Right lobe of liver (tissue), 6 donors: Measurements from ENCODE around the gene TMX4. TPM values are rescaled to one million over a fixed set of nuclear protein-coding genes. Genes with fewer than 3 reads are reported as not detected.

Experiments
- ATAC-seq, 4 donors: fragments of 200-7000 bp; cut with Tn5 transposase; one replicate each; pipeline ENCODE4 v1.9.1; 2020; ENCODE audit warnings: mild to moderate bottlenecking in 4 of 4, moderate library complexity in 4 of 4
- DNase-seq, 3 donors: peaks; one replicate each; pipeline ENCODE4 v3.0.0-alpha.2; 2020
- H3K27ac ChIP-seq, 3 donors: fragments of 200-600 bp; one replicate each; pipeline ENCODE4 v1.8.0; 2022
- H3K27me3 ChIP-seq, 2 donors: fragments of 200-600 bp; one replicate each; pipeline ENCODE4 v1.8.0; 2022
- H3K36me3 ChIP-seq, 4 donors: fragments of 200-600 bp; sonication (generic) in 1 of 4; one replicate each; pipeline versions ENCODE4 v1.5.1 to v1.8.0; 2017 to 2022; ENCODE audit warnings: control low read depth in 1 of 4
- H3K4me1 ChIP-seq, 4 donors: fragments of 200-600 bp; sonication (generic) in 1 of 4; one replicate each; pipeline versions ENCODE4 v1.5.1 to v1.8.0; 2017 to 2022; ENCODE audit warnings: control low read depth in 1 of 4
- H3K4me3 ChIP-seq, 3 donors: fragments of 200-600 bp; one replicate each; pipeline ENCODE4 v1.8.0; 2022
- H3K9me3 ChIP-seq, 4 donors: fragments of 200-600 bp; sonication (generic) in 1 of 4; one replicate each; pipeline versions ENCODE4 v1.5.1 to v1.8.0; 2017 to 2022; ENCODE audit warnings: control low read depth in 1 of 4
- CTCF ChIP-seq, 4 donors: fragments of 200-600 bp in 3 of 4; fragments of 450-650 bp in 1 of 4; IDR thresholded peaks; one replicate each; pipeline versions ENCODE4 v1.5.1 to v1.8.0; 2016 to 2022; ENCODE audit warnings: antibody characterized with exemption in 4 of 4, mild to moderate bottlenecking in 2 of 4
- POLR2A ChIP-seq: fragments of 450-650 bp; IDR thresholded peaks from one replicate; pipeline ENCODE4 v1.6.1; 2017; ENCODE audit warnings: antibody characterized with exemption, mild to moderate bottlenecking
- WGBS: methylation state at CpG from one replicate; pipeline ENCODE4 v1.1.6; 2018; ENCODE audit warnings: low coverage, low lambda C conversion rate; ENCODE audit not compliant: insufficient coverage; ENCODE audit errors: missing lambda C conversion rate; 5-methylcytosine and 5-hydroxymethylcytosine counted together
- intact Hi-C, 2 donors: fragments of 100-400 bp; cut with DNase I; formaldehyde crosslinking; loops; one replicate each; pipeline versions ENCODE4 v1.11.2 to v1.14.1; 2022
- total RNA-seq, 6 experiments: library from RNA; depleted of rRNA in 2 of 6; stranded (reverse); fragments of >200 nt in 2 of 6; fragmentation: NEBNext Ultra II Directional in 3 of 6; extraction: Animal tissue kit (Norgen Biotek cat#: 25700) in 3 of 6; gene quantifications; one replicate each; pipeline versions ENCODE4 v1.1.0 to v1.2.4, GENCODE V29; 2016 to 2023
- donor health status: DM: no; HTN: yes; CAD: no.
- donor health status: DM: no; HTN: no; CAD: no.
- donor health status: DM: no; HTN: no; CAD: no.
- donor health status: DM: no; HTN: yes; CAD: no.
- donor health status: DM: no; HTN: yes; CAD: no.

Gene TMX4
- total RNA-seq, 6 experiments from 2014 or later: 24.6 to 27.7 (median 25.7) TPM

GRCh38 chr20:7993703-7994102, 25.9 kb downstream of the TMX4 start:
- ATAC-seq (no peak), DNase-seq (no peak)
- no peak overlapping the region for H3K27ac ChIP-seq
- H3K36me3 ChIP-seq: peaks cover 0 to 3% (median 0%) of the 10 kb centered on the region in 4 donors
- H3K4me1 ChIP-seq: peaks cover 0 to 10% (median 3%) of the 10 kb centered on the region in 4 donors
- no peak overlapping the region for H3K4me3 ChIP-seq
- 100% methylated on average over 2 of the region's 2 CpGs for WGBS
- intact Hi-C loops: no loop called here
- H3K27me3 ChIP-seq: no peaks in the 10 kb centered on the region
- no peak for TF ChIP-seq POLR2A
- TF ChIP-seq CTCF (IDR thresholded peaks at IDR 0.05): no peak
- no peaks in the 10 kb centered on the region for H3K9me3 ChIP-seq

- no peak for DNase-seq
- Histone ChIP-seq H3K36me3 (no peaks in the 10 kb centered on the region), H3K4me1 (peaks cover 0 to 12% (median 3%) of the 10 kb centered on the region in 4 donors), H3K27ac (no peak overlapping the region), H3K4me3 (no peak overlapping the region), H3K27me3 (no peaks in the 10 kb centered on the region), H3K9me3 (no peaks in the 10 kb centered on the region)
- TF ChIP-seq CTCF (IDR thresholded peaks at IDR 0.05): no peak
- TF ChIP-seq POLR2A: no peak
- WGBS: 82% methylated on average over 2 of the region's 2 CpGs
- intact Hi-C loops: no loop called here
- ATAC-seq: no peak
These were observed 26.3 kb downstream of the TMX4 start for GRCh38 chr20:7993238-7993637.

GRCh38 chr20:7990385-7990784, 29.2 kb downstream of the TMX4 start:
- TF ChIP-seq CTCF (IDR thresholded peaks at IDR 0.05) (no peak), POLR2A (no peak)
- no peak for ATAC-seq
- Histone ChIP-seq H3K27ac (no peak overlapping the region), H3K4me3 (no peak overlapping the region), H3K36me3 (no peaks in the 10 kb centered on the region), H3K9me3 (no peaks in the 10 kb centered on the region), H3K27me3 (no peaks in the 10 kb centered on the region), H3K4me1 (peaks cover 0 to 12% (median 3%) of the 10 kb centered on the region in 4 donors)
- intact Hi-C loops: no loop called here
- DNase-seq: no peak

GRCh38 chr20:7989379-7989778, 30.2 kb downstream of the TMX4 start:
- Histone ChIP-seq H3K4me3 (no peak overlapping the region), H3K27ac (no peak overlapping the region), H3K36me3 (no peaks in the 10 kb centered on the region), H3K9me3 (no peaks in the 10 kb centered on the region), H3K27me3 (no peaks in the 10 kb centered on the region), H3K4me1 (peaks cover 0 to 12% (median 0%) of the 10 kb centered on the region in 4 donors)
- intact Hi-C loops: no loop called here
- 9% methylated on average over 1 of the region's 1 CpG for WGBS
- ATAC-seq: peak; percentile 46 to 71 (median 60)
- DNase-seq: no peak
- peak; percentile 30 to 49 (median 40) for TF ChIP-seq CTCF (IDR thresholded peaks at IDR 0.05)
- TF ChIP-seq POLR2A: no peak

GRCh38 chr20:7985916-7986315, 33.6 kb downstream of the TMX4 start:
- Histone ChIP-seq H3K36me3 (no peaks in the 10 kb centered on the region), H3K27me3 (no peaks in the 10 kb centered on the region), H3K27ac (no peak overlapping the region), H3K9me3 (no peaks in the 10 kb centered on the region), H3K4me3 (no peak overlapping the region), H3K4me1 (peaks cover 0 to 24% (median 4%) of the 10 kb centered on the region in 4 donors)
- DNase-seq: no peak
- 79% methylated on average over 4 of the region's 4 CpGs for WGBS
- TF ChIP-seq POLR2A: no peak
- TF ChIP-seq CTCF (IDR thresholded peaks at IDR 0.05): no peak
- intact Hi-C loops: no loop called here
- ATAC-seq: no peak
